Vagina (tissue), 2 donors: Measurements from ENCODE around the gene MAP3K3.

Experiments used
- POLR2A ChIP-seq, 2 donors: fragments of 450-650 bp; IDR thresholded peaks; one replicate each; pipeline ENCODE4 v1.6.1; 2017; ENCODE audit warnings: antibody characterized with exemption in 2 of 2, mild to moderate bottlenecking in 2 of 2, moderate library complexity in 2 of 2
- TF ChIP-seq, protein P1 (sequence below), 3 experiments: fragments of 450-650 bp in 2 of 3; fragments of 200-600 bp in 1 of 3; sonication (generic) in 1 of 3; IDR thresholded peaks; one replicate each; pipeline ENCODE4 v1.5.1; 2017 to 2019; ENCODE audit warnings: antibody characterized with exemption in 3 of 3, mild to moderate bottlenecking in 2 of 3, moderate library complexity in 2 of 3

- TF ChIP-seq, protein P1, sequence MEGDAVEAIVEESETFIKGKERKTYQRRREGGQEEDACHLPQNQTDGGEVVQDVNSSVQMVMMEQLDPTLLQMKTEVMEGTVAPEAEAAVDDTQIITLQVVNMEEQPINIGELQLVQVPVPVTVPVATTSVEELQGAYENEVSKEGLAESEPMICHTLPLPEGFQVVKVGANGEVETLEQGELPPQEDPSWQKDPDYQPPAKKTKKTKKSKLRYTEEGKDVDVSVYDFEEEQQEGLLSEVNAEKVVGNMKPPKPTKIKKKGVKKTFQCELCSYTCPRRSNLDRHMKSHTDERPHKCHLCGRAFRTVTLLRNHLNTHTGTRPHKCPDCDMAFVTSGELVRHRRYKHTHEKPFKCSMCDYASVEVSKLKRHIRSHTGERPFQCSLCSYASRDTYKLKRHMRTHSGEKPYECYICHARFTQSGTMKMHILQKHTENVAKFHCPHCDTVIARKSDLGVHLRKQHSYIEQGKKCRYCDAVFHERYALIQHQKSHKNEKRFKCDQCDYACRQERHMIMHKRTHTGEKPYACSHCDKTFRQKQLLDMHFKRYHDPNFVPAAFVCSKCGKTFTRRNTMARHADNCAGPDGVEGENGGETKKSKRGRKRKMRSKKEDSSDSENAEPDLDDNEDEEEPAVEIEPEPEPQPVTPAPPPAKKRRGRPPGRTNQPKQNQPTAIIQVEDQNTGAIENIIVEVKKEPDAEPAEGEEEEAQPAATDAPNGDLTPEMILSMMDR (IDR thresholded peaks at IDR 0.05): no peak
- TF ChIP-seq POLR2A (IDR thresholded peaks at IDR 0.05): no peak
Observed at GRCh38 chr17:63588797-63589196, 33.4 kb upstream of the MAP3K3 start.
